ENCODE results near the gene INHBB.
"Not testable (repeated sequence)": the region's sequence is repeated elsewhere in the genome, so short reads cannot be mapped to it uniquely, and the experiment has no call there.

INHBB gene

DNA sequence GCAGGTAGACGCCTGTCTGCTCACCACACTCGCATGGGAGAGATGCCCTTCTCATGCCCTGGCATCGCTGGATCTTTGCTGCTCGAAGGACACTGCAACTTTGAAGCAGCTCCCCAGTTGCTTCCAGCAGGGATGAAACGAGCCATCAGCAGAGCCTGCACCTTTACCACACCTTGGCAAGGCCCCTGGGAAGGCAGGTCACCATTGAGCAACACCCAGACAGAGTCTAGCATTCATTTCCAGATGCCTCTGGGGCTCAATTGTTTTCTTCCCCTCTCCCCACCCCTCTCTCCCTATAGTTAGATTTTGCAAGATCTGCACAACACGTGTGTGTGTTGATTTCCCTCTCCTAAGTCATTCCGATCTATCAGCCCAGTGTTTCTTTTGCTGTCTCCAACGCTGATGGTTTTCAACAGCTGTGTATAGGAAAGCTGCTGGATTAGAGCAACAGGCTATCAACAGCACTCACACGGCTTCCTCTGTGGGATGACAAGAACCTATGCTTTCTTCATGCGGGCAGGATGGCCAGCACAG, 25.6 kb upstream of the INHBB start:
- TF ChIP-seq GABPA (IDR thresholded peaks at IDR 0.05; ENCODE audit: low read depth) (no peak), POLR2AphosphoS5 (IDR thresholded peaks at IDR 0.05; ENCODE audit: low read depth) (no peak), SPI1 (IDR thresholded peaks at IDR 0.05; ENCODE audit: borderline replicate concordance, low read depth) (no peak)
- TF ChIP-seq, protein P1, sequence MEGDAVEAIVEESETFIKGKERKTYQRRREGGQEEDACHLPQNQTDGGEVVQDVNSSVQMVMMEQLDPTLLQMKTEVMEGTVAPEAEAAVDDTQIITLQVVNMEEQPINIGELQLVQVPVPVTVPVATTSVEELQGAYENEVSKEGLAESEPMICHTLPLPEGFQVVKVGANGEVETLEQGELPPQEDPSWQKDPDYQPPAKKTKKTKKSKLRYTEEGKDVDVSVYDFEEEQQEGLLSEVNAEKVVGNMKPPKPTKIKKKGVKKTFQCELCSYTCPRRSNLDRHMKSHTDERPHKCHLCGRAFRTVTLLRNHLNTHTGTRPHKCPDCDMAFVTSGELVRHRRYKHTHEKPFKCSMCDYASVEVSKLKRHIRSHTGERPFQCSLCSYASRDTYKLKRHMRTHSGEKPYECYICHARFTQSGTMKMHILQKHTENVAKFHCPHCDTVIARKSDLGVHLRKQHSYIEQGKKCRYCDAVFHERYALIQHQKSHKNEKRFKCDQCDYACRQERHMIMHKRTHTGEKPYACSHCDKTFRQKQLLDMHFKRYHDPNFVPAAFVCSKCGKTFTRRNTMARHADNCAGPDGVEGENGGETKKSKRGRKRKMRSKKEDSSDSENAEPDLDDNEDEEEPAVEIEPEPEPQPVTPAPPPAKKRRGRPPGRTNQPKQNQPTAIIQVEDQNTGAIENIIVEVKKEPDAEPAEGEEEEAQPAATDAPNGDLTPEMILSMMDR (IDR thresholded peaks at IDR 0.05; ENCODE audit: insufficient read depth, low read length): no peak
- TF ChIP-seq, protein P2, sequence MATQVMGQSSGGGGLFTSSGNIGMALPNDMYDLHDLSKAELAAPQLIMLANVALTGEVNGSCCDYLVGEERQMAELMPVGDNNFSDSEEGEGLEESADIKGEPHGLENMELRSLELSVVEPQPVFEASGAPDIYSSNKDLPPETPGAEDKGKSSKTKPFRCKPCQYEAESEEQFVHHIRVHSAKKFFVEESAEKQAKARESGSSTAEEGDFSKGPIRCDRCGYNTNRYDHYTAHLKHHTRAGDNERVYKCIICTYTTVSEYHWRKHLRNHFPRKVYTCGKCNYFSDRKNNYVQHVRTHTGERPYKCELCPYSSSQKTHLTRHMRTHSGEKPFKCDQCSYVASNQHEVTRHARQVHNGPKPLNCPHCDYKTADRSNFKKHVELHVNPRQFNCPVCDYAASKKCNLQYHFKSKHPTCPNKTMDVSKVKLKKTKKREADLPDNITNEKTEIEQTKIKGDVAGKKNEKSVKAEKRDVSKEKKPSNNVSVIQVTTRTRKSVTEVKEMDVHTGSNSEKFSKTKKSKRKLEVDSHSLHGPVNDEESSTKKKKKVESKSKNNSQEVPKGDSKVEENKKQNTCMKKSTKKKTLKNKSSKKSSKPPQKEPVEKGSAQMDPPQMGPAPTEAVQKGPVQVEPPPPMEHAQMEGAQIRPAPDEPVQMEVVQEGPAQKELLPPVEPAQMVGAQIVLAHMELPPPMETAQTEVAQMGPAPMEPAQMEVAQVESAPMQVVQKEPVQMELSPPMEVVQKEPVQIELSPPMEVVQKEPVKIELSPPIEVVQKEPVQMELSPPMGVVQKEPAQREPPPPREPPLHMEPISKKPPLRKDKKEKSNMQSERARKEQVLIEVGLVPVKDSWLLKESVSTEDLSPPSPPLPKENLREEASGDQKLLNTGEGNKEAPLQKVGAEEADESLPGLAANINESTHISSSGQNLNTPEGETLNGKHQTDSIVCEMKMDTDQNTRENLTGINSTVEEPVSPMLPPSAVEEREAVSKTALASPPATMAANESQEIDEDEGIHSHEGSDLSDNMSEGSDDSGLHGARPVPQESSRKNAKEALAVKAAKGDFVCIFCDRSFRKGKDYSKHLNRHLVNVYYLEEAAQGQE (IDR thresholded peaks at IDR 0.05; ENCODE audit: insufficient replicate concordance, low read depth): no peak
- no peak overlapping the region for H3K4me3 ChIP-seq (replicated peaks; ENCODE audit: insufficient read depth, low read length)
- H3K27ac ChIP-seq (replicated peaks): no peak overlapping the region
- no peaks in the 10 kb centered on the region for H3K27me3 ChIP-seq (ENCODE audit: insufficient read depth, poor library complexity, severe bottlenecking)
- DNase-seq (ENCODE audit: low read depth in 1 of 2, low spot score in 1 of 2): no peak

DNA sequence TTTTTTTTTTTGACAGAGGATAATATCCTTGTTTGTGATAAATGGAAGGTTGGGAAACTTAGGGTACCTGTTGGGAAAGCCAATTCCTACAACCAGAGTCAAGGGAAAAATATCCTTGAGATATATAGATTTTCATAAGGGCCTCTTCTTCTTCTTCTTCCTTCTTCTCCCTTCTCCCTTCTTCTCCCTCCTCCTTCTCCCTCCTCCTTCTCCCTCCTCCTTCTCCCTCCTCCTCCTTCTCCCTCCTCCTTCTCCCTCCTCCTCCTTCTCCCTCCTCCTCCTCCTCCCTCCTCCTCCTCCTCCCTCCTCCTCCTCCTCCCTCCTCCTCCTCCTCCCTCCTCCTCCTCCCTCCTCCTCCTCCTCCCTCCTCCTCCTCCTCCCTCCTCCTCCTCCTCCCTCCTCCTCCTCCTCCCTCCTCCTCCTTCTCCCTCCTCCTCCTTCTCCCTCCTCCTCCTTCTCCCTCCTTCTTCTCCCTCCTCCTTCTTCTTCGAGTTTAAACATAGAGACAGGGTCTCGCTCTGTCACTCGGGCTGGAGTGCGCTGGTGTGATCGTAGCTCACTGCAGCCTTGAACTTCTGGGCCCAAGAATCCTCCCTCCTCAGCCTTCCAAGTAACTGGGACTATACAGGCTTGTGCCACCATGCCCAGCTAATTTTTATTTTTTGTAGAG, 24.9 kb upstream of the INHBB start:
- not testable (repeated sequence) for H3K4me3 ChIP-seq (replicated peaks; ENCODE audit: insufficient read depth, low read length); H3K27me3 ChIP-seq (ENCODE audit: insufficient read depth, poor library complexity, severe bottlenecking); DNase-seq (ENCODE audit: low read depth in 1 of 2, low spot score in 1 of 2); H3K27ac ChIP-seq (replicated peaks)

DNA sequence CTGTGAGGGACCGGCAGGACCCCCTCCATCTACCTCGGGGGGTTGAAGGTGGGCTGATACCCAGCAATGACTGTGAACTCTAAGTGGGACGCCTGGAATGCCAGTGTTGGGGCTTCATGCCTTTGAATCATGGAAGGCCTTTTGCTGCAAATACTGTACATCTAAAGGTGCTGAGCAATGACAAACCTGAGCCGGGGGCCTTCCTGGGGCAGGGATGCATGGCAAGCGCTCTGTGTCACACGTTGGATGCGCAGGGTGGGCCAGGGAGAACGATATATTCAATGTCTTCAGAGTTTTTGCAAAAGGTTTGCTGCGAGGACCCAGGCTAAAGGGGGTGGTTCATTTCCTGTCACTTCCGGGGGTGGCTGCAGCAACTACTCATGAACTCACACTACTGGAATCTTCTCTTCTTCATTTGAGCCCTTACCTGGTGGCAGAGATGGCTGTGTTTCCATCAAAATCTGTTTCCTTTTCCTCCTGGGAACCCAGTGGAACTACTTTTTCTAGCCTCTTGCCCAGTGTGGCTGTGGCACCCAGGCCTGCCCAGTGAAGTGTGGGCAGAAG, 24.1 kb upstream of the INHBB start:
- Histone ChIP-seq H3K4me3 (replicated peaks; ENCODE audit: insufficient read depth, low read length) (no peak overlapping the region), H3K27me3 (ENCODE audit: insufficient read depth, poor library complexity, severe bottlenecking) (no peaks in the 10 kb centered on the region), H3K27ac (replicated peaks) (no peak overlapping the region)
- TF ChIP-seq POLR2AphosphoS5 (IDR thresholded peaks at IDR 0.05; ENCODE audit: low read depth) (no peak), GABPA (IDR thresholded peaks at IDR 0.05; ENCODE audit: low read depth) (no peak), SPI1 (IDR thresholded peaks at IDR 0.05; ENCODE audit: borderline replicate concordance, low read depth) (no peak)
- TF ChIP-seq, protein P2 (IDR thresholded peaks at IDR 0.05; ENCODE audit: insufficient replicate concordance, low read depth): no peak
- DNase-seq (ENCODE audit: low read depth in 1 of 2, low spot score in 1 of 2): no peak

DNA sequence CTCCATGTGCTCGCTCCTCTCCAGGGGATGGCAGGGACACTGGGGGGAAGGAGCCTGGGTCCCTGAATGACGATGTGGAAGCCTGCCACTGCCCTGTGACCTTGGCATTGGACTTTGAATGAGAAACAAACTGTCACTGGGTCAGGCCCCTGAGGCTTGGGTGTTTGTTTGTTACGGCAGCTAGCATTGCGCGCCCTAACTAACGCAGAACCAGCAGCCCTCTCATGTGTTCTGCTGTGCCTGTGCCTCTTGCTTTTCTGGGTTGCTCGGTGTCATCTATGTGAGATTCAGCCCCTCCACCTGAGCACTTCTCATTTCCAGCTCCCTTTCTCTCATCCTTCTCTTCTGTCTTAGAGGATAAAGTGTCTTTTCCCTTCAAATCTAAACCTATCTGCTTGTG, 23.6 kb upstream of the INHBB start:
- Histone ChIP-seq H3K4me3 (replicated peaks; ENCODE audit: insufficient read depth, low read length) (no peak overlapping the region), H3K27me3 (ENCODE audit: insufficient read depth, poor library complexity, severe bottlenecking) (no peaks in the 10 kb centered on the region), H3K27ac (replicated peaks) (no peak overlapping the region)
- no peak for DNase-seq (ENCODE audit: low read depth in 1 of 2, low spot score in 1 of 2)
- no peak for TF ChIP-seq GABPA (IDR thresholded peaks at IDR 0.05; ENCODE audit: low read depth)

DNA sequence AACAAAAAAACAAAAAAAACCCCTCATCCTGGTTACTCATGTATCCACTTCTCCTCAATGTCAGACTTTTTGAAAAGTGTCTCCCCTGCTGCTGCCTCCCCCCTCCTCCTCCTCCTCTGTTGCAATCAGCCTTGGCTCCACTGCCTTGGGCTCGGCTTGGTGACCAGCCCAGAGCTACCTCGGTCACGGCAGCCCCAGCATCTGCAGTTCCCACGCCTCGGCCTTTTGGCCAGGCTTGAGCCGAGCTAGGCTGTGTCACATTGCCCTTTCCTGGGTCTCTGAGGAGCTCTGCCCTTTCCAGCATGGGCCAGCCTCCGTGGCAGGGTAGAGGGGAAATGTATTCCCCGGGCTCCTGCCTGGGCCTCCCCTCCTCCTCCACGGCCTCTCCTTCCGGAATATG, 22.7 kb upstream of the INHBB start:
- Histone ChIP-seq H3K27ac (replicated peaks) (no peak overlapping the region), H3K4me3 (replicated peaks; ENCODE audit: insufficient read depth, low read length) (no peak overlapping the region), H3K27me3 (ENCODE audit: insufficient read depth, poor library complexity, severe bottlenecking) (no peaks in the 10 kb centered on the region)
- TF ChIP-seq GABPA (IDR thresholded peaks at IDR 0.05; ENCODE audit: low read depth) (no peak), SPI1 (IDR thresholded peaks at IDR 0.05; ENCODE audit: borderline replicate concordance, low read depth) (no peak), POLR2AphosphoS5 (IDR thresholded peaks at IDR 0.05; ENCODE audit: low read depth) (no peak)
- TF ChIP-seq, protein P1 (IDR thresholded peaks at IDR 0.05; ENCODE audit: insufficient read depth, low read length): no peak
- TF ChIP-seq, protein P2 (IDR thresholded peaks at IDR 0.05; ENCODE audit: insufficient replicate concordance, low read depth): no peak
- DNase-seq (ENCODE audit: low read depth in 1 of 2, low spot score in 1 of 2): no peak
